H9 (cell line): ENCODE results near the gene ABHD15. TPM values are rescaled to one million over a fixed set of nuclear protein-coding genes. Genes with fewer than 3 reads are reported as not detected.
A peak's percentile ranks its signal among the peaks of the same experiment; 100 is the strongest.

Experiments used
- DNase-seq: peaks from one replicate; pipeline ENCODE4 v3.0.0-alpha.2; 2017
- H2AFZ ChIP-seq: one replicate; pipeline ENCODE4 v1.6.1; 2013; ENCODE audit warnings: mild to moderate bottlenecking, low read length, control low read depth, moderate library complexity
- H2AK5ac ChIP-seq: 2 replicates; pipeline ENCODE4 v1.6.1; 2013; ENCODE audit warnings: low read length, control low read depth, mixed read lengths; ENCODE audit not compliant: insufficient read length
- H2BK120ac ChIP-seq: one replicate; pipeline ENCODE4 v1.6.1; 2013; ENCODE audit warnings: low read depth, mild to moderate bottlenecking, low read length, control low read depth, inconsistent platforms; ENCODE audit not compliant: poor library complexity, severe bottlenecking
- H2BK12ac ChIP-seq: 2 replicates; pipeline ENCODE4 v1.6.1; 2013; ENCODE audit warnings: low read length, control low read depth, mixed read lengths, low read depth; ENCODE audit not compliant: insufficient read length
- H2BK15ac ChIP-seq: 2 replicates; pipeline ENCODE4 v1.6.1; 2013; ENCODE audit warnings: low read depth, low read length, control low read depth
- H2BK20ac ChIP-seq: one replicate; pipeline ENCODE4 v1.6.1; 2013; ENCODE audit warnings: low read depth, mild to moderate bottlenecking, low read length, control low read depth, inconsistent platforms; ENCODE audit not compliant: poor library complexity, severe bottlenecking
- H2BK5ac ChIP-seq: 2 replicates; pipeline ENCODE4 v1.6.1; 2013; ENCODE audit warnings: low read length, control low read depth, mixed read lengths; ENCODE audit not compliant: insufficient read length
- H3K14ac ChIP-seq: 2 replicates; pipeline ENCODE4 v1.6.1; 2013; ENCODE audit warnings: low read length, control low read depth; ENCODE audit not compliant: insufficient read depth
- H3K18ac ChIP-seq: 2 replicates; pipeline ENCODE4 v1.6.1; 2013; ENCODE audit warnings: low read depth, mild to moderate bottlenecking, mixed read lengths, low read length, control low read depth; ENCODE audit not compliant: insufficient read length
- H3K23ac ChIP-seq: 2 replicates; pipeline ENCODE4 v1.6.1; 2013; ENCODE audit warnings: low read length, control low read depth, mixed read lengths, low read depth; ENCODE audit not compliant: insufficient read length
- H3K23me2 ChIP-seq: 2 replicates; pipeline ENCODE4 v1.6.1; 2013; ENCODE audit warnings: low read depth, mild to moderate bottlenecking, mixed read lengths, low read length, control low read depth; ENCODE audit not compliant: insufficient read length, poor library complexity, severe bottlenecking
- H3K27ac ChIP-seq: 2 replicates; pipeline ENCODE4 v1.5.1; 2013; ENCODE audit warnings: low read length, control low read depth, mixed read lengths, low read depth; ENCODE audit not compliant: insufficient read length
- H3K27me3 ChIP-seq: 2 replicates; pipeline ENCODE4 v1.6.1; 2013; ENCODE audit warnings: low read length, control low read depth, inconsistent platforms; ENCODE audit not compliant: insufficient read depth
- H3K4ac ChIP-seq: 2 replicates; pipeline ENCODE4 v1.6.1; 2013; ENCODE audit warnings: low read depth, mild to moderate bottlenecking, control low read depth, inconsistent platforms, low read length, moderate library complexity
- H3K4me1 ChIP-seq: 2 replicates; pipeline ENCODE4 v1.6.1; 2013; ENCODE audit warnings: low read length, control low read depth, inconsistent platforms; ENCODE audit not compliant: insufficient read depth
- H3K4me2 ChIP-seq: 2 replicates; pipeline ENCODE4 v1.6.1; 2013; ENCODE audit warnings: low read length, control low read depth, mixed read lengths; ENCODE audit not compliant: insufficient read length, insufficient read depth
- H3K56ac ChIP-seq: 2 replicates; pipeline ENCODE4 v1.6.1; 2013; ENCODE audit warnings: low read depth, mild to moderate bottlenecking, mixed read lengths, low read length, control low read depth; ENCODE audit not compliant: insufficient read length
- H3K79me1 ChIP-seq: 2 replicates; pipeline ENCODE4 v1.6.1; 2013; ENCODE audit warnings: low read depth, mild to moderate bottlenecking, moderate library complexity, low read length, control low read depth, inconsistent platforms; ENCODE audit not compliant: insufficient read depth, poor library complexity, severe bottlenecking
- H3K79me2 ChIP-seq: 2 replicates; pipeline ENCODE4 v1.6.1; 2013; ENCODE audit warnings: low read length, control low read depth, inconsistent platforms; ENCODE audit not compliant: insufficient read depth
- H3K9ac ChIP-seq: 2 replicates; pipeline ENCODE4 v1.6.1; 2013; ENCODE audit warnings: low read length, control low read depth, mixed read lengths; ENCODE audit not compliant: insufficient read length; ENCODE audit errors: extremely low read depth
- H3K9me3 ChIP-seq: one replicate; pipeline ENCODE4 v1.6.1; 2013; ENCODE audit warnings: low read depth, low read length, inconsistent platforms; ENCODE audit not compliant: control insufficient read depth
- H3T11ph ChIP-seq: one replicate; pipeline ENCODE4 v1.6.1; 2013; ENCODE audit warnings: mild to moderate bottlenecking, low read length, control low read depth, inconsistent platforms
- H4K20me1 ChIP-seq: one replicate; pipeline ENCODE4 v1.6.1; 2013; ENCODE audit not compliant: control insufficient read depth, insufficient read length, insufficient read depth
- H4K5ac ChIP-seq: 2 replicates; pipeline ENCODE4 v1.6.1; 2013; ENCODE audit warnings: low read depth, mild to moderate bottlenecking, mixed read lengths, low read length, control low read depth; ENCODE audit not compliant: insufficient read length
- H4K8ac ChIP-seq: replicated peaks from 2 replicates; pipeline ENCODE4 v1.6.1; 2013; ENCODE audit warnings: low read length, control low read depth, mixed read lengths, low read depth; ENCODE audit not compliant: insufficient read length
- H4K91ac ChIP-seq: 2 replicates; pipeline ENCODE4 v1.6.1; 2013; ENCODE audit warnings: low read depth, mild to moderate bottlenecking, moderate library complexity, mixed read lengths, low read length, control low read depth; ENCODE audit not compliant: insufficient read length
- H3K27ac Mint-ChIP-seq, 3 experiments: 2 replicates in 2 of 3; 3 replicates in 1 of 3; pipeline ENCODE4 v1.8.0; 2020 to 2021; ENCODE audit warnings: mixed read lengths in 3 of 3, mild to moderate bottlenecking in 1 of 3, moderate library complexity in 1 of 3
- H3K27me3 Mint-ChIP-seq: 2 replicates; pipeline ENCODE4 v1.8.0; 2021; ENCODE audit warnings: low read depth, mild to moderate bottlenecking, moderate library complexity, mixed read lengths
- H3K36me3 Mint-ChIP-seq, 3 experiments: 2 replicates in 2 of 3; 3 replicates in 1 of 3; pipeline ENCODE4 v1.8.0; 2020 to 2021; ENCODE audit warnings: low read depth in 3 of 3, mixed read lengths in 3 of 3; ENCODE audit not compliant: insufficient read depth in 1 of 3
- H3K4me1 Mint-ChIP-seq, 2 experiments: 2 replicates each; pipeline ENCODE4 v1.8.0; 2020; ENCODE audit warnings: mixed read lengths in 2 of 2
- H3K4me3 Mint-ChIP-seq, 2 experiments: 2 replicates in 1 of 2; 3 replicates in 1 of 2; pipeline ENCODE4 v1.8.0; 2020 to 2021; ENCODE audit warnings: mild to moderate bottlenecking in 2 of 2, mixed read lengths in 2 of 2, moderate library complexity in 1 of 2
- H3K9me3 Mint-ChIP-seq, 2 experiments: 2 replicates in 1 of 2; 3 replicates in 1 of 2; pipeline ENCODE4 v1.8.0; 2020; ENCODE audit warnings: mild to moderate bottlenecking in 2 of 2, mixed read lengths in 2 of 2, moderate library complexity in 1 of 2
- WGBS: extraction: QIAGEN DNeasy Blood & Tissue Kit; methylation state at CpG from one replicate; pipeline ENCODE4 v1.1.7; 2013; ENCODE audit warnings: missing lambda C conversion rate, low lambda C conversion rate, mixed read lengths; ENCODE audit not compliant: insufficient read length; ENCODE audit errors: extremely low coverage; 5-methylcytosine and 5-hydroxymethylcytosine counted together
- total RNA-seq: library from RNA; stranded (reverse); gene quantifications from 2 replicates; pipeline ENCODE4 v1.2.1, GENCODE V29; 2021
- TF ChIP-seq, protein P1 (sequence below): fragments of 200-600 bp; sonication (generic); conservative IDR thresholded peaks from 3 replicates; pipeline ENCODE4 v1.8.0; 2021; ENCODE audit warnings: antibody characterized with exemption, mild to moderate bottlenecking

ABHD15 gene
- total RNA-seq, 1 experiment from 2014 or later: 2.5 TPM

DNA sequence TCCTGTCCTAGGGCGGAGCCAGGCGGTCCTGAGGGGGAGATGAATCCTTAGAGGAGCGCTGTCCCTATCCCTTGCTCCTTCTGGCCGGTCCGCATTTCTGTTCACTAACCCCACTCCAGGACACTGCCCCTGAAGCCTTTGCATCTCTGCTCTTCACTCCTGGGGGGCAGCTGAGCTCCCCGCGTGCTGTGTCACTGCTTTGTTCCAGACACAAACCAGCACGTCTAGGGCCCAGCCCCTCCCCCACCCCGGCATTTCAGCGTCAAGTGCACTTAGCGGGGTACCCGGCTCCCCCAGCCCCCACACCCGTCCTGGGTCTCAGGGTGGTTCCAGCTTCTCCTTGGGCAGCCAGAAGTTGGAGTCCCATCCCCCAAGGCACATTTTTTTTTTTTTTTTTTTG is 47.0 kb upstream of the ABHD15 start:
- TF ChIP-seq, protein P1, sequence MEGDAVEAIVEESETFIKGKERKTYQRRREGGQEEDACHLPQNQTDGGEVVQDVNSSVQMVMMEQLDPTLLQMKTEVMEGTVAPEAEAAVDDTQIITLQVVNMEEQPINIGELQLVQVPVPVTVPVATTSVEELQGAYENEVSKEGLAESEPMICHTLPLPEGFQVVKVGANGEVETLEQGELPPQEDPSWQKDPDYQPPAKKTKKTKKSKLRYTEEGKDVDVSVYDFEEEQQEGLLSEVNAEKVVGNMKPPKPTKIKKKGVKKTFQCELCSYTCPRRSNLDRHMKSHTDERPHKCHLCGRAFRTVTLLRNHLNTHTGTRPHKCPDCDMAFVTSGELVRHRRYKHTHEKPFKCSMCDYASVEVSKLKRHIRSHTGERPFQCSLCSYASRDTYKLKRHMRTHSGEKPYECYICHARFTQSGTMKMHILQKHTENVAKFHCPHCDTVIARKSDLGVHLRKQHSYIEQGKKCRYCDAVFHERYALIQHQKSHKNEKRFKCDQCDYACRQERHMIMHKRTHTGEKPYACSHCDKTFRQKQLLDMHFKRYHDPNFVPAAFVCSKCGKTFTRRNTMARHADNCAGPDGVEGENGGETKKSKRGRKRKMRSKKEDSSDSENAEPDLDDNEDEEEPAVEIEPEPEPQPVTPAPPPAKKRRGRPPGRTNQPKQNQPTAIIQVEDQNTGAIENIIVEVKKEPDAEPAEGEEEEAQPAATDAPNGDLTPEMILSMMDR: no peak
- Mint-ChIP-seq H3K9me3 (no peaks in the 10 kb centered on the region), H3K4me3 (peak overlapping the region; percentile 33 to 71; a peak in 3 of 5 replicates), H3K4me1 (peaks cover 21 to 43% of the 10 kb centered on the region in 2 experiments), H3K27me3 (peaks cover 62% of the 10 kb centered on the region), H3K36me3 (peaks cover 2 to 10% (median 8%) of the 10 kb centered on the region in 3 experiments; a peak in 4 of 7 replicates), H3K27ac (no peak overlapping the region)
- Histone ChIP-seq H3K79me2 (no peaks in the 10 kb centered on the region), H3K4me2 (peak overlapping the region; percentile 23), H2AFZ (no peak overlapping the region), H4K91ac (no peak overlapping the region), H3K9me3 (no peaks in the 10 kb centered on the region), H3K27ac (no peak overlapping the region), H3K9ac (no peak overlapping the region), H2BK15ac (no peak overlapping the region), H3K23me2 (peaks cover 9% of the 10 kb centered on the region), H4K20me1 (no peaks in the 10 kb centered on the region), H2BK120ac (no peak overlapping the region), H3T11ph (no peak overlapping the region), H2AK5ac (no peak overlapping the region), H3K79me1 (no peaks in the 10 kb centered on the region), H2BK12ac (no peak overlapping the region), H3K27me3 (peaks cover 11% of the 10 kb centered on the region), H3K23ac (no peak overlapping the region), H3K4me1 (no peaks in the 10 kb centered on the region; the same call in 1 of the 2 replicates), H3K4ac (no peak overlapping the region), H4K8ac (no peak overlapping the region), H4K5ac (no peak overlapping the region), H3K14ac (no peak overlapping the region), H3K56ac (no peak overlapping the region), H2BK20ac (no peak overlapping the region), H3K18ac (no peak overlapping the region), H2BK5ac (no peak overlapping the region)
- DNase-seq: no peak
- WGBS: no CpG with 5 or more reads among the region's 13 CpGs
